GM20000 (cell line): Measurements from ENCODE around the gene SLC17A2.

Source experiments
- DNase-seq: peaks from one replicate; pipeline ENCODE4 v3.0.0; 2012; ENCODE audit warnings: low spot score
- CTCF ChIP-seq: IDR thresholded peaks from 2 replicates; pipeline ENCODE4 v1.5.1; 2012; ENCODE audit warnings: mild to moderate bottlenecking, control low read depth; ENCODE audit errors: extremely low read depth, missing control alignments

Gene SLC17A2

GRCh38 chr6:25930532-25931410, at the start of gene SLC17A2:
TSS of gene SLC17A2 (minus strand) at chr6:25930691. CDS start at chr6:25925796, 4,895 bp downstream.
- no peak for TF ChIP-seq CTCF
- DNase-seq, result no peak

GRCh38 chr6:25975923-25976560, 45.6 kb upstream of the SLC17A2 start:
- no peak for DNase-seq
- TF ChIP-seq CTCF, result no peak

GRCh38 chr6:25973923-25974555, 43.5 kb upstream of the SLC17A2 start:
- no peak for TF ChIP-seq CTCF
- no peak for DNase-seq

GRCh38 chr6:25972902-25973301, 42.4 kb upstream of the SLC17A2 start:
- no peak for DNase-seq
- no peak for TF ChIP-seq CTCF

GRCh38 chr6:25972128-25972527, 41.6 kb upstream of the SLC17A2 start:
- DNase-seq, result no peak
- no peak for TF ChIP-seq CTCF

GRCh38 chr6:25971187-25971821, 40.8 kb upstream of the SLC17A2 start:
- no peak for TF ChIP-seq CTCF
- DNase-seq, result no peak
